Psoas muscle (tissue), 8 donors: ENCODE results near the gene DOHH. TPM values are rescaled to one million over a fixed set of nuclear protein-coding genes. Genes with fewer than 3 reads are reported as not detected.
A peak's percentile ranks its signal among the peaks of the same experiment; 100 is the strongest.

Experiments used
- ATAC-seq, 4 donors: fragments of 200-7000 bp; cut with Tn5 transposase; one replicate each; pipeline ENCODE4 v1.9.1; 2020; ENCODE audit warnings: moderate library complexity in 3 of 4, mild to moderate bottlenecking in 2 of 4
- DNase-seq, 2 donors: peaks; one replicate each; pipeline ENCODE4 v3.0.0-alpha.2; 2020
- H3K27ac ChIP-seq: fragments of 200-600 bp; one replicate; pipeline ENCODE4 v1.8.0; 2022
- H3K27me3 ChIP-seq, 3 donors: fragments of 200-600 bp in 1 of 3; one replicate each; pipeline versions ENCODE4 v1.6.1 to v1.8.0; 2013 to 2022; ENCODE audit warnings: low read length in 2 of 3, mild to moderate bottlenecking in 2 of 3, moderate library complexity in 1 of 3; ENCODE audit not compliant: insufficient read depth in 3 of 3
- H3K36me3 ChIP-seq, 2 donors: fragments of 200-600 bp in 1 of 2; one replicate each; pipeline versions ENCODE4 v1.6.1 to v1.8.0; 2013 to 2022; ENCODE audit warnings: low read depth in 1 of 2, mild to moderate bottlenecking in 1 of 2, moderate library complexity in 1 of 2; ENCODE audit not compliant: insufficient read depth in 1 of 2
- H3K4me1 ChIP-seq: fragments of 200-600 bp; one replicate; pipeline ENCODE4 v1.8.0; 2022
- H3K4me3 ChIP-seq: fragments of 200-600 bp; one replicate; pipeline ENCODE4 v1.8.0; 2022; ENCODE audit warnings: mild to moderate bottlenecking
- H3K9me3 ChIP-seq: fragments of 200-600 bp; one replicate; pipeline ENCODE4 v1.8.0; 2022
- CTCF ChIP-seq: fragments of 200-600 bp; IDR thresholded peaks from one replicate; pipeline ENCODE4 v1.8.0; 2022; ENCODE audit warnings: antibody characterized with exemption
- WGBS, 3 donors: extraction: QIAGEN DNeasy Blood & Tissue Kit; methylation state at CpG; one replicate each; pipeline versions ENCODE4 v1.1.6 to v1.1.7; 2013; 5-methylcytosine and 5-hydroxymethylcytosine counted together
- intact Hi-C, 2 donors: fragments of 100-400 bp; cut with DNase I; formaldehyde crosslinking; loops; one replicate each; pipeline versions ENCODE4 v1.11.0 to v1.14.2; 2022
- polyA plus RNA-seq, 3 donors: library from polyadenylated mRNA; stranded (reverse); fragments of 200-250 nt; gene quantifications; one replicate each; pipeline ENCODE4 v1.2.3, GENCODE V29; 2013
- total RNA-seq, 4 donors: library from RNA; stranded (reverse); fragmentation: NEBNext Ultra II Directional in 2 of 4; extraction: Animal tissue kit (Norgen Biotek cat#: 25700) in 2 of 4; gene quantifications; one replicate each; pipeline versions ENCODE4 v1.2.1 to v1.2.4, GENCODE V29; 2021 to 2023
- donor health status: healthy with polysubstance abuse.
- donor health status: DM: no; HTN: no; CAD: no; lungs with moderate emphysema.
- donor health status: Bipolar disorder and iron deficiency.
- donor health status: healthy.
- donor health status: DM: yes; HTN: yes; CAD: no.
- donor health status: DM: no; HTN: no; CAD: no.
- donor health status: DM: no; HTN: no; CAD: no.
- donor health status: DM: yes; HTN: yes; CAD: no.

The DOHH gene
- total and polyA plus RNA-seq, 7 donors = 11.5 to 54.3 (median 21.8) TPM

GRCh38 chr19:3501780-3502179, 1.3 kb upstream of the DOHH start:
- H3K36me3 ChIP-seq = peaks cover 0 to 7% of the 10 kb centered on the region in 2 donors
- no peaks in the 10 kb centered on the region for H3K9me3 ChIP-seq
- peaks cover 22% of the 10 kb centered on the region for H3K4me1 ChIP-seq
- no peaks in the 10 kb centered on the region for H3K27me3 ChIP-seq
- TF ChIP-seq CTCF = no peak
- ATAC-seq (no peak), DNase-seq (no peak)
- WGBS, 3 donors = 88 to 89% (median 89%) methylated on average over 3 of the region's 3 CpGs
- no peak overlapping the region for H3K4me3 ChIP-seq
- no peak overlapping the region for H3K27ac ChIP-seq
- intact Hi-C loops = no loop called here

GRCh38 chr19:3499738-3500428, 591 bp downstream of the DOHH start:
- TF ChIP-seq CTCF = no peak
- H3K27me3 ChIP-seq = no peaks in the 10 kb centered on the region
- peak overlapping the region; percentile 96 for H3K4me3 ChIP-seq
- peaks cover 14% of the 10 kb centered on the region for H3K4me1 ChIP-seq
- peaks cover 0 to 26% of the 10 kb centered on the region in 2 donors for H3K36me3 ChIP-seq
- intact Hi-C loops = no loop called here
- DNase-seq (no peak), ATAC-seq (peak; percentile 4 to 17 (median 10))
- H3K27ac ChIP-seq = peak overlapping the region; percentile 95
- 19 to 25% (median 19%) methylated on average over 17 to 18 of the region's 18 CpGs for whole genome bisulfite sequencing, 3 donors
- no peaks in the 10 kb centered on the region for H3K9me3 ChIP-seq

- no peak for ATAC-seq
- intact Hi-C loops = no loop called here
- no peak for TF ChIP-seq CTCF
- Histone ChIP-seq H3K9me3 (no peaks in the 10 kb centered on the region), H3K36me3 (peaks cover 0 to 44% of the 10 kb centered on the region in 2 donors), H3K4me3 (no peak overlapping the region), H3K27me3 (no peaks in the 10 kb centered on the region), H3K27ac (no peak overlapping the region), H3K4me1 (peaks cover 14% of the 10 kb centered on the region)
- 95 to 97% (median 96%) methylated on average over 5 of the region's 5 CpGs for WGBS, 3 donors
- no peak for DNase-seq
Measured at GRCh38 chr19:3497757-3498520, 2.5 kb downstream of the DOHH start.

- Histone ChIP-seq H3K27me3 (no peaks in the 10 kb centered on the region), H3K36me3 (peaks cover 6 to 57% of the 10 kb centered on the region in 2 donors), H3K9me3 (no peaks in the 10 kb centered on the region), H3K27ac (no peak overlapping the region), H3K4me1 (peaks cover 14% of the 10 kb centered on the region), H3K4me3 (no peak overlapping the region)
- ATAC-seq = no peak
- WGBS, 3 donors = 94 to 95% (median 94%) methylated on average over 32 of the region's 32 CpGs
- DNase-seq = no peak
- intact Hi-C loops = no loop called here
- TF ChIP-seq CTCF = no peak
Measured at GRCh38 chr19:3496392-3497273, 3.8 kb downstream of the DOHH start.
